SK-N-MC (cell line): ENCODE data around the gene TBC1D22B.
A peak's percentile ranks its signal among the peaks of the same experiment; 100 is the strongest.

Source experiments
- DNase-seq: peaks from one replicate; pipeline ENCODE4 v3.0.0-alpha.2; 2011; ENCODE audit warnings: low read depth, low spot score
- H3K27ac ChIP-seq: fragments of 200-600 bp; sonication (generic); 2 replicates; pipeline ENCODE4 v1.5.1; 2016; ENCODE audit warnings: mixed run types
- H3K36me3 ChIP-seq: fragments of 200-600 bp; sonication (generic); 2 replicates; pipeline ENCODE4 v1.6.1; 2017; ENCODE audit warnings: antibody characterized with exemption, low read length, mixed read lengths; ENCODE audit not compliant: insufficient read depth
- H3K4me3 ChIP-seq: fragments of 200-600 bp; sonication (generic); 2 replicates; pipeline ENCODE4 v1.5.1; 2016
- H3K9ac ChIP-seq: fragments of 200-600 bp; sonication (generic); 2 replicates; pipeline ENCODE4 v1.8.0; 2017; ENCODE audit warnings: mixed run types, mixed read lengths; ENCODE audit not compliant: insufficient read length
- H3K9me3 ChIP-seq: fragments of 200-600 bp; sonication (generic); 2 replicates; pipeline ENCODE4 v1.6.1; 2017; ENCODE audit warnings: low read depth, mild to moderate bottlenecking, antibody characterized with exemption, low read length, moderate library complexity, mixed read lengths
- EZH2 ChIP-seq: fragments of 200-600 bp; sonication (generic); IDR thresholded peaks from one replicate; pipeline ENCODE4 v1.6.1; 2017; ENCODE audit warnings: antibody characterized with exemption
- FOXP2 ChIP-seq: optimal IDR thresholded peaks from 2 replicates; pipeline ENCODE3; 2011; ENCODE audit warnings: mild to moderate bottlenecking, moderate library complexity; ENCODE audit not compliant: insufficient read depth; ENCODE audit errors: extremely low read length, control extremely low read depth
- POLR2AphosphoS5 ChIP-seq: IDR thresholded peaks from 2 replicates; pipeline ENCODE4 v1.6.1; 2012; ENCODE audit warnings: mild to moderate bottlenecking, low read depth, low read length, borderline replicate concordance

Gene TBC1D22B

GRCh38 chr6:37351027-37351426 is 93.5 kb downstream of the TBC1D22B start:
- Histone ChIP-seq H3K27ac (no peak overlapping the region), H3K36me3 (no peaks in the 10 kb centered on the region), H3K4me3 (no peak overlapping the region), H3K9ac (no peak overlapping the region), H3K9me3 (no peaks in the 10 kb centered on the region)
- TF ChIP-seq FOXP2 (no peak), EZH2 (no peak), POLR2AphosphoS5 (no peak)
- no peak for DNase-seq

DNA sequence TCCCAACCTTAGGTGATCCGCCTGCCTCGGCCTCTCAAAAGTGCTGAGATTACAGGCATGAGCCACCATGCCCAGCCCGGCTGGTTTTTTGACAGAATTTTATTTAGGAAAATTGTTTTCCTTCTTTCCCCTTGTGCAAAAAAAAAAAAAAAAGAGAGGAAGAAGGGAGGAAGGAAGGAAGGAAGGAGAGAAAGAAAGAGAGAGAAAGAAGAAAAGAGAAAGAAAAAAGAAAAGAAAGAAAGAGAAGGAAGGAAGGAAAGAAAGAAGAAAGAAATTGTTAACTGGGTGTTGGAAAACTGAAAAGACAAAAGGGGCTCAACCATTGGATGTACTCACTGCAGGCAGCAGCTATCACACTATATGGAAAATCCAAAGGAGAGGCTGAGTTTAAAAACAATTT is 94.8 kb downstream of the TBC1D22B start:
- Histone ChIP-seq H3K9ac (no peak overlapping the region), H3K27ac (no peak overlapping the region), H3K9me3 (no peaks in the 10 kb centered on the region), H3K36me3 (no peaks in the 10 kb centered on the region), H3K4me3 (no peak overlapping the region)
- DNase-seq: no peak
- TF ChIP-seq FOXP2 (no peak), POLR2AphosphoS5 (no peak), EZH2 (no peak)

GRCh38 chr6:37353761-37354525 is 96.4 kb downstream of the TBC1D22B start, which contains the start of gene RNF8:
Gene RNF8, plus strand, starts transcription at chr6:37353983. Its CDS starts 182 bp downstream, at chr6:37354165.
- Histone ChIP-seq H3K9me3 (no peaks in the 10 kb centered on the region), H3K27ac (no peak within 1 kb of the TSS), H3K4me3 (peak within 1 kb of the TSS; percentile 99), H3K36me3 (no peaks in the 10 kb centered on the region), H3K9ac (peak within 1 kb of the TSS; percentile 86)
- TF ChIP-seq EZH2 (no peak), POLR2AphosphoS5 (peak; percentile 95), FOXP2 (no peak)
- DNase-seq: no peak

GRCh38 chr6:37354526-37355384 is 97.2 kb downstream of the TBC1D22B start:
- Histone ChIP-seq H3K36me3 (no peaks in the 10 kb centered on the region), H3K27ac (no peak overlapping the region), H3K4me3 (peak overlapping the region; percentile 99), H3K9ac (peak overlapping the region; percentile 86), H3K9me3 (no peaks in the 10 kb centered on the region)
- DNase-seq: no peak
- no peak for TF ChIP-seq POLR2AphosphoS5
- TF ChIP-seq EZH2: no peak
- no peak for TF ChIP-seq FOXP2

DNA sequence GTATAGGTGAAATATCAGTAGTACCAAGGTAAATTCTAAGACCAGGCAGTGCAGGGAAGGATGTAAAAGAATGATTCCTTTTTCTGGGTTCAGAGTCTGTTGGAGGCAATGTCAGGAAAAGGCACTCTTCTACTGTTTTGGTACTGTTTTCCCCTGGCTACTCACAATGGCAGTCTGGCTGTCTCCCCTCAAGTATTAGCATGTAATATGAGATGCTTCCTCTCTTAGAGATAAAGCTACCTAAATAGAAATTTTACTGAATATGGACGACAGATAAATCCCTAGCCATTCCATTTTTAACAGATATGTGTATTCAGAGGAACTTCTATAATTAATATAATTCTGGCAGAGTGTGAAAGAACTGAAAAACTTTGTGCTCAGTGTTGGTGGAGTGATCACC is 99.7 kb downstream of the TBC1D22B start:
- H3K27ac ChIP-seq: no peak overlapping the region
- no peak for TF ChIP-seq POLR2AphosphoS5
- no peak for TF ChIP-seq FOXP2
- no peak for TF ChIP-seq EZH2
- H3K9me3 ChIP-seq: no peaks in the 10 kb centered on the region
- peaks cover 17% of the 10 kb centered on the region for H3K36me3 ChIP-seq
- H3K4me3 ChIP-seq: no peak overlapping the region
- H3K9ac ChIP-seq: no peak overlapping the region
- no peak for DNase-seq

DNA sequence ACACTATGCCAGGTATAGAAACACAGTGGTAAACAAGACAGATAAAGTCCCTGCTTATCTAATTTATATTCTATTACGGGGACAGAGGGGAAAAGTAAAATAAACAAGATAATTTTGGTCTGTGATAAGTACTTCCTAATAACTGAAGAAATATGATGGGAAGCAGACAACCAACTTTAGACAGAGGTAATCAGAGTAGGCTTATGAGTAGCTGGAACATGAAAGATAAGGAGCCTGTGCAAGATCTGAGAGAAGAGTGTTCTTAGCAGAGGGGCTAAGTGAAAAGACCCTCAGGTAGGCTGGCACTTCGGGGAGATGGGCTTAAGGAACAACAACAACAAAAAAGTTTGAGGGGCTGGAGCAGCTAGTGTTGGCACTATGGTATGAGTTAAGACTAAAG is 100.3 kb downstream of the TBC1D22B start:
- TF ChIP-seq EZH2 (no peak), FOXP2 (no peak), POLR2AphosphoS5 (no peak)
- Histone ChIP-seq H3K27ac (no peak overlapping the region), H3K4me3 (no peak overlapping the region), H3K36me3 (peaks cover 21% of the 10 kb centered on the region), H3K9ac (no peak overlapping the region), H3K9me3 (no peaks in the 10 kb centered on the region)
- no peak for DNase-seq

- Histone ChIP-seq H3K27ac (no peak overlapping the region), H3K9ac (no peak overlapping the region), H3K9me3 (no peaks in the 10 kb centered on the region), H3K36me3 (peaks cover 28% of the 10 kb centered on the region), H3K4me3 (no peak overlapping the region)
- TF ChIP-seq POLR2AphosphoS5 (no peak), FOXP2 (no peak), EZH2 (no peak)
- DNase-seq: no peak
These were observed 101.5 kb downstream of the TBC1D22B start for GRCh38 chr6:37359039-37359438.

DNA sequence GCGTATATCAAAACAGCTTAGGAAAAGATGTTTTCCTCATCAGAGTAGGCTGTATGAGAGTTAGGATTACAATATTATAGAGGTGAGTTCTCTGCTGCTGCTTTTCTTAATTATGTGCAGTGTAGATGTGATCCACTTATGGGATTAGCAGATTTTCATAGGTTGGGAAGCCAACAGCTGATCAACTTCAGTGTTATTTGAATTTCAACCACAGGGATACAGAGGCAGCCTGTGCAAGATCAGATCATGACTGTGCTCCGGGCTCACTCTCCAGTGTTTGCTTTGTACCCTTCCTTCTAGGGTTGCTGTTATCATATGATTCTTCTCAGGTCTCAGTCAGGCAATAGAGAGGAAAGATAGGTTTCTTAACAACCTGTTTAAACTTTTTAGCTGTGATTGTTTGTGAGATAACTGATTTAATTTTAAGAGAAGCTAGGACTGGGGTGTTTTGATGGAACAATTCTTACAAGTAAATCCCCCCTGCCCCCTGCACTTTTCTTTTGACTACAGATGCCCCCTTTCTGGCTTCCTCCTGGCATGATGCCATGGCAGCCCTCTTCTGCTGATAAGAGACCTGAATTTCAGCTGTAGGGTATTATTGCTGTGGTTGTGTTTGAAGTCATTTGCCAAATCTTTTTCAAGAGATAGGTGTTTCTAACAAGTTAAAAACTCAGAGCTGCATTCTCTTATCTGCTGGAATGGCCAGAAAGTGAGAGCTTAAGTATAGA is 104.7 kb downstream of the TBC1D22B start:
- H3K36me3 ChIP-seq: peaks cover 28% of the 10 kb centered on the region
- TF ChIP-seq POLR2AphosphoS5 (no peak), EZH2 (no peak), FOXP2 (no peak)
- no peak overlapping the region for H3K4me3 ChIP-seq
- DNase-seq: no peak
- H3K9ac ChIP-seq: no peak overlapping the region
- H3K27ac ChIP-seq: no peak overlapping the region
- no peaks in the 10 kb centered on the region for H3K9me3 ChIP-seq

DNA sequence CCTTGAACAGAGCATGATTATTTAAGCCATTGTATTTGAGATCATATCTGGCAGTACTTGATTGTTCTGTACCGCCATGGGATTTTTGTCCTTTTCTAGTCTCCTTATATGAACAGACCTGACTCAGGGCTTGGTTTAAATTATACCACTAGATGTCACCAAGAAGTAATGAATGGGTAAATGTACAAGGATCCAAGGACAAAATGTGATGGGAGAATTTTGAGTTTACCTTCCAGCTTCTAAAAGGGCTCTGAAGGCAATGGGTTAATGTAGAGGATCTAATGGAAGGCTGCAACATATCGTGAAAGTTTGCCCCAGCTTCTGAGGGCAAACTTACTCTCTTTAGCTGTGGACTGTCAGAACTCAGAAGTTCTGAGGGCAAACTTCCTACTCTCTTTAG is 108.2 kb downstream of the TBC1D22B start:
- no peak for DNase-seq
- H3K27ac ChIP-seq: no peak overlapping the region
- TF ChIP-seq POLR2AphosphoS5 (no peak), EZH2 (no peak), FOXP2 (no peak)
- no peak overlapping the region for H3K9ac ChIP-seq
- no peaks in the 10 kb centered on the region for H3K9me3 ChIP-seq
- peaks cover 45% of the 10 kb centered on the region for H3K36me3 ChIP-seq
- H3K4me3 ChIP-seq: no peak overlapping the region
